Cardiac fibroblast (primary cell): Measurements from ENCODE around the gene SH3D19.

Source experiments
- DNase-seq, 2 donors: peaks; one replicate each; pipeline versions ENCODE4 v3.0.0 to v3.0.0-alpha.2; 2010; ENCODE audit warnings: low read depth in 2 of 2
- H3K4me3 ChIP-seq, 2 donors: replicated peaks in 1 of 2; 1 replicate in 1 of 2; 2 replicates in 1 of 2; pipeline ENCODE4 v1.5.1; 2011; ENCODE audit warnings: low read depth in 2 of 2, low read length in 2 of 2, mild to moderate bottlenecking in 2 of 2, moderate library complexity in 1 of 2
- CTCF ChIP-seq: IDR thresholded peaks from one replicate; pipeline ENCODE4 v1.5.1; 2011; ENCODE audit warnings: low read depth, mild to moderate bottlenecking, low read length, inconsistent platforms

The SH3D19 gene

DNA sequence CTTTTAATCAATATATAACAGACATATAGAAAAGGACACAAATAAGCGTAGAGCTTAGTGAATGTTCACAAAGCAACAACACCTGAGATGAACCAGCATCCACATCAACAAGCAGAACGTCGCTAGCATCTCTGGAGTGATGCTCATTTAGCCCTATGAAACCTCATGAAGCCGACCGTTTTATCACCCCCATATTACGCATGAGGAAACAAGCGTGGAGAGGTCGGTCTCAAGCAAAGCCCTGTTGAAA, 226.5 kb downstream of the SH3D19 start:
- peak overlapping the region in 1 of 2 donors; percentile 87 for H3K4me3 ChIP-seq
- TF ChIP-seq CTCF = no peak
- no peak for DNase-seq

- no peak overlapping the region for H3K4me3 ChIP-seq
- no peak for DNase-seq
- no peak for TF ChIP-seq CTCF
Observed at GRCh38 chr4:151097759-151098158, 227.6 kb downstream of the SH3D19 start.

- no peak for DNase-seq
- TF ChIP-seq CTCF = no peak
- H3K4me3 ChIP-seq = no peak overlapping the region
Observed at GRCh38 chr4:151095142-151095541, 230.3 kb downstream of the SH3D19 start.

DNA sequence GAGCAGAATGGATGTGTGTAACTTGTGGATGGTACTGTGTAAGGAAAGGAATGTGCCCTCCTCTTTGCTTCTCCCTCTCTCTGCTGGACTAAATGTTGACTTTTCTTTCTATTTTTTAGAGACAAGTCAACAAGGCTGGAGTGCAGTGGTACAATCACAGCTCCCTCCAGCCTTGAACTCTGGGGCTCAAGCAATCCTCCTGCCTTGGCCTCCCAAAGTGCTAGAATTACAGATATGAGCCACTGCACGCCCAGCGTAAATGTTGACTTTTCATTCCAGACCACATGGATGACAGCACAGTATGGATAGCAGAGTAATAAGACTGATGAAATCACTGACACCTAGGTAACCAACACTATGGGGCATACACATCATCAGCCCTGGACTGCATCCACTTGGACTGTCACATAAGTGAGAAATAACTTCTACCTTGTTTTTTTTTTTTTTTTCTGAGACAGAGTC, 231.1 kb downstream of the SH3D19 start:
- no peak for TF ChIP-seq CTCF
- H3K4me3 ChIP-seq = no peak overlapping the region
- DNase-seq = no peak

GRCh38 chr4:151093203-151093602, 232.2 kb downstream of the SH3D19 start:
- DNase-seq = no peak
- no peak for TF ChIP-seq CTCF
- H3K4me3 ChIP-seq = no peak overlapping the region

DNA sequence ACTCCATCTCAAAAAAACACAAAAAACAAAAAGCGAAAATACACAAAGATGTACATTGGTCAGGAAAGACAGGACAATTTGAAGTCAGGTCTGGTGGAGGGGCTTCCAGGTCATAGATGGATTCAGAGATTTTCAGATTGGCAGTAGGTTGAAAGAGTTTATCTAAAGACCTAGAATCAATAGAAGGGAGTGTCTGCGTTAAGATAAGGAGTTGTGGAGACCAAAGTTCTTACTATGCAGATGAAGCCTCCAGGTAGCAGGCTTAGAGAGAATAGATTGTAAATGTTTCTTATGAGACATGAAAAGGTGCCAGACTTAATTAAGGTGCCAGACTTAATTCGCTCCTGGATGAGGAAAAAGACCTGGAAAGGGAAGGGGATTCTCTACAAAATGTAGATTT, 232.9 kb downstream of the SH3D19 start:
- TF ChIP-seq CTCF = no peak
- H3K4me3 ChIP-seq = no peak overlapping the region
- no peak for DNase-seq

GRCh38 chr4:151091047-151091446, 234.4 kb downstream of the SH3D19 start:
- no peak for TF ChIP-seq CTCF
- H3K4me3 ChIP-seq = no peak overlapping the region
- DNase-seq = no peak
